Suprapubic skin (tissue), 4 donors: ENCODE results near the gene CYP2A6.

Source experiments
- CTCF ChIP-seq, 2 donors: fragments of 200-600 bp in 1 of 2; fragments of 450-650 bp in 1 of 2; sonication (generic) in 1 of 2; IDR thresholded peaks; one replicate each; pipeline ENCODE4 v1.5.1; 2016 to 2019; ENCODE audit warnings: antibody characterized with exemption in 2 of 2, mild to moderate bottlenecking in 1 of 2, moderate library complexity in 1 of 2
- EP300 ChIP-seq: sonication (generic); formaldehyde crosslinking; IDR thresholded peaks from one replicate; pipeline ENCODE4 v1.6.1; 2017; ENCODE audit warnings: antibody characterized with exemption
- POLR2A ChIP-seq, 2 donors: fragments of 450-650 bp; IDR thresholded peaks; one replicate each; pipeline ENCODE4 v1.6.1; 2017; ENCODE audit warnings: antibody characterized with exemption in 2 of 2, mild to moderate bottlenecking in 2 of 2, moderate library complexity in 2 of 2
- POLR2AphosphoS5 ChIP-seq, 3 donors: sonication (generic); formaldehyde crosslinking; IDR thresholded peaks; one replicate each; pipeline ENCODE4 v1.6.1; 2017; ENCODE audit warnings: antibody characterized with exemption in 3 of 3

GRCh38 chr19:40836754-40837429 lies 13.4 kb downstream of the CYP2A6 start:
- TF ChIP-seq CTCF (IDR thresholded peaks at IDR 0.05): no peak
- TF ChIP-seq POLR2A (IDR thresholded peaks at IDR 0.05): no peak
- no peak for TF ChIP-seq EP300
- no peak for TF ChIP-seq POLR2AphosphoS5 (IDR thresholded peaks at IDR 0.05)
